ENCODE results near the gene TAMM41.
"Not testable (repeated sequence)": the region's sequence is repeated elsewhere in the genome, so short reads cannot be mapped to it uniquely, and the experiment has no call there.

TAMM41 gene

DNA sequence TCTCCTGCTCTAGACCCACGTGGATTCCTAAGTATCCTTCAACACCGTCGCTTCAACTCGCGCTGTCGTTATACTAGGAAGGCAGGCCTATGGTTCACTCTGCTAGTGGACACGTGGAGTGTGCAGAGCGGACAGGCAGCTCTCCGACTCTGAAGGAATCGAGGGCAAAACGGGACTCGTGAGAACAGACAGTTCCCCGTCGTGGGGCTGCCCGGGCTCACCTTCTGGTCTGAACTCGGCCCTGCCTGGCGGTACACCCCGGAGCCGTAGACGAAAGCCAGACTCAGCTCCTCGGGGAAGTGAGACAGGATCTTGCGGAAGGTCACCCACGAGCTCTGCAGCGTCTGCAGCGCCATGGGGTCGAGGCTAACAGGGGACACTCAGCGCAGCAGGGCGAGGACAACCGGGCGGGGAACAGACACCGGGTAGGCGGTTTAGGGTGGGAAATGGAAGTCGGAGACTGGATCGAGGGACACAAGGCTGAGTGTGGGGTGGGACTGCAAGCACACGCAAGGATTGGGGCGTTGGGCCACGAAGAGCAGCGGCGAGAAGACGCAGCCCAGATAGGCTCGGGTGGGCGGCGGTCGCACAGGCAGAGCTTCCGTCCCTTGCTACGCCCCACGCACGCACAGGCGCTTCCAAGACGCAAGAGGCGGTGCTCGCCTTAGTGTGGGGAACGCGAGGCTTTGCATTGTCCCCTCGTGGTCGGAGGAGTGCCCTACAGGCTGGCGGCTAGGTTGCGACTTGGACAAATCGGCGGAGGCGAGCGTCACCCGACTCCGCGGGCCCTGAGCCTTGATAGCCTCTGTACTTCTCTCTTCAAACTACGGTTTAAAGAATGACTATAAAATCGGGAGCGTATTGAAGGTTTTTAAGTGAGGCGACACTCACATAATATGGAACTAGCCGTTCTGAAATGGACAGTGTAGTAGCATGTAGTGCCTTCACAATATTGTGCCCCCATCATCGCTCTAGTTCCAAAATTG lies at the start of gene TAMM41:
TAMM41 (minus strand) TSS at position 605 of the 986 bp plus-strand sequence; CDS start at position 356, 249 bp downstream.
- Mint-ChIP-seq H3K27ac (peak within 1 kb of the TSS; percentile 97), H3K4me1 (ENCODE audit: low read depth) (peaks cover 26% of the 10 kb centered on the region), H3K36me3 (ENCODE audit: low read depth) (peaks cover 12% of the 10 kb centered on the region), H3K9me3 (no peaks in the 10 kb centered on the region), H3K27me3 (ENCODE audit: low read depth) (no peaks in the 10 kb centered on the region), H3K4me3 (peak within 1 kb of the TSS; percentile 97)

GRCh38 chr3:11878837-11879236 lies 32.2 kb upstream of the TAMM41 start:
- Mint-ChIP-seq H3K9me3 (no peaks in the 10 kb centered on the region), H3K27ac (no peak overlapping the region), H3K36me3 (ENCODE audit: low read depth) (no peaks in the 10 kb centered on the region), H3K27me3 (ENCODE audit: low read depth) (peaks cover 13% of the 10 kb centered on the region), H3K4me3 (no peak overlapping the region), H3K4me1 (ENCODE audit: low read depth) (no peaks in the 10 kb centered on the region)

DNA sequence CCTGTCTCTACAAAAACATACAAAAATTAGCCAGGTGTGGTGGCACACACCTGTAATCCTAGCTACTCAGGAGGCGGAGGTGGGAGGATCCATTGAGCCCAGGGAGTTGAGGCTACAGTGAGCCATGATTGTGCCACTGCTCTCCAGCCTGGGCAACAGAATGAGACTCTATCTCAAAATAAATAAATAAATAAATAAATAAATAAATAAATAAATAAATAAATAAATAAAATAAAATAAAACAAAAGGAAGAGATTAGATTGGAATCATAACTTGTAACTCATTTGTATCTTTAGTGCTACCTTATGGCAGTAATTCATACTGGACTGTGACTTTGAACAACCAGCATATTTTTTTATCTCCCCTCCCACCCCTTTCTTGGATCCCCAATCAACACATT lies 28.0 kb upstream of the TAMM41 start:
- H3K27ac Mint-ChIP-seq; H3K4me1 Mint-ChIP-seq (ENCODE audit: low read depth); H3K9me3 Mint-ChIP-seq; H3K36me3 Mint-ChIP-seq (ENCODE audit: low read depth); H3K4me3 Mint-ChIP-seq: not testable (repeated sequence)
- peaks cover 13% of the 10 kb centered on the region for H3K27me3 Mint-ChIP-seq (ENCODE audit: low read depth)

DNA sequence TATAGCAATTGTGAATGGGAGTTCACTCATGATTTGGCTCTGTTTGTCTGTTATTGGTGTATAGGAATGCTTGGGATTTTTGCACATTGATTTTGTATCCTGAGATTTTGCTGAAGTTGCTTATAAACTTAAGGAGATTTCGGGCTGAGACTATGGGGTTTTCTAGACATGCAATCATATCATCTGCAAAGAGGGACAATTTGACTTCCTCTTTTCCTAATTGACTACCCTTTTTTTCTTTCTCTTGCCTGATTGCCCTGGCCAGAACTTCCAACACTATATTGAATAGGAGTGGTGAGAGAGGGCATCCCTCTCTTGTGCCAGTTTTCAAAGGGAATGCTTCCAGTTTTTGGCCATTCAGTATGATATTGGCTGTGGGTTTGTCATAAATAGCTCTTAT lies 17.1 kb upstream of the TAMM41 start:
- not testable (repeated sequence) for H3K27ac Mint-ChIP-seq; H3K4me3 Mint-ChIP-seq; H3K4me1 Mint-ChIP-seq (ENCODE audit: low read depth); H3K36me3 Mint-ChIP-seq (ENCODE audit: low read depth); H3K9me3 Mint-ChIP-seq
- H3K27me3 Mint-ChIP-seq (ENCODE audit: low read depth): peaks cover 33% of the 10 kb centered on the region

- H3K4me3 Mint-ChIP-seq; H3K27ac Mint-ChIP-seq; H3K9me3 Mint-ChIP-seq; H3K4me1 Mint-ChIP-seq (ENCODE audit: low read depth); H3K36me3 Mint-ChIP-seq (ENCODE audit: low read depth): not testable (repeated sequence)
- H3K27me3 Mint-ChIP-seq (ENCODE audit: low read depth): peaks cover 37% of the 10 kb centered on the region
Observed at GRCh38 chr3:11862584-11862983, 15.9 kb upstream of the TAMM41 start.

- not testable (repeated sequence) for H3K36me3 Mint-ChIP-seq (ENCODE audit: low read depth); H3K9me3 Mint-ChIP-seq; H3K27ac Mint-ChIP-seq; H3K4me3 Mint-ChIP-seq; H3K4me1 Mint-ChIP-seq (ENCODE audit: low read depth)
- peaks cover 38% of the 10 kb centered on the region for H3K27me3 Mint-ChIP-seq (ENCODE audit: low read depth)
Observed at GRCh38 chr3:11862145-11862544, 15.5 kb upstream of the TAMM41 start.

- H3K27ac Mint-ChIP-seq; H3K4me1 Mint-ChIP-seq (ENCODE audit: low read depth); H3K9me3 Mint-ChIP-seq; H3K4me3 Mint-ChIP-seq; H3K36me3 Mint-ChIP-seq (ENCODE audit: low read depth): not testable (repeated sequence)
- H3K27me3 Mint-ChIP-seq (ENCODE audit: low read depth): peaks cover 31% of the 10 kb centered on the region
Observed at GRCh38 chr3:11860213-11860612, 13.5 kb upstream of the TAMM41 start.

DNA sequence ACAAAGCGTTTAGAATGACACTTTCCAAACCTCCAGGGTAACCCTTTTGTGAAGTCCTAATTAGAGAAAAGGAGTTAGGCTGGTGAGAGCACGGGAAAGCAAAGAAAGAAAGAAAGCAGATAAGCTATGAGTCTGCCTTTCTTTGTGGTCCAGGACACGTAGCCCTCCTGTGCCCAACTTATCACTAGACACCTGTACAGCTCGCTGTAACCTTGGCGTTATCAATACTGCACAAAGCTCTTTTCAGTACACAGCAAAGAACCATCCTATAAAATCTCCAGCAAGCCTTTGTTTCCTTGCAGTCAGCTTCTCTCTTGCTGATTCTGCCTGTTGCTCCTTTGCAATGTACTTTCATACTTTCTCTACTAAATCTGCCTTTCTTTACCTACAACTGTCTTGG lies 6.8 kb upstream of the TAMM41 start:
- H3K4me1 Mint-ChIP-seq (ENCODE audit: low read depth): no peaks in the 10 kb centered on the region
- peaks cover 4% of the 10 kb centered on the region for H3K27me3 Mint-ChIP-seq (ENCODE audit: low read depth)
- no peak overlapping the region for H3K27ac Mint-ChIP-seq
- peaks cover 5% of the 10 kb centered on the region for H3K9me3 Mint-ChIP-seq
- H3K36me3 Mint-ChIP-seq (ENCODE audit: low read depth): no peaks in the 10 kb centered on the region
- no peak overlapping the region for H3K4me3 Mint-ChIP-seq

DNA sequence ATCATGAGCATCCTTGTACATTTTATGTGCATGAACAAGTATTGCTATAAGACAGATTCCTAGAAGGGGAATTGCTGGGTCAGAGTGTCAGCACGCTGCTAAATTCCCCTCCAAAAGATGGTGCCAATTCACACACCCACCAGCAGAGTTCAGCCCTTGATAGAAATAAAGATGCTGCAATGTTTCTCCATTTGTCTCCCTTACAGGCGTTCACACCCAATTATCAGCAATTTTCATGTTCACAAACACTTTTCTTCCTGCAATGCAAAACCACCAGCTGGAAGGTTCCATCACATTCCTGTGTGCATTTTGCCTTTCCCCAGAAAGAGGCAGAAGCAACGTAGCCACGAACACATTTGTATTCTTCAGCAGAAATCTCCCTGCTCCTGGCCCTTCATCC lies 3.3 kb upstream of the TAMM41 start:
- Mint-ChIP-seq H3K9me3 (peaks cover 5% of the 10 kb centered on the region), H3K27me3 (ENCODE audit: low read depth) (no peaks in the 10 kb centered on the region), H3K4me3 (no peak overlapping the region)

DNA sequence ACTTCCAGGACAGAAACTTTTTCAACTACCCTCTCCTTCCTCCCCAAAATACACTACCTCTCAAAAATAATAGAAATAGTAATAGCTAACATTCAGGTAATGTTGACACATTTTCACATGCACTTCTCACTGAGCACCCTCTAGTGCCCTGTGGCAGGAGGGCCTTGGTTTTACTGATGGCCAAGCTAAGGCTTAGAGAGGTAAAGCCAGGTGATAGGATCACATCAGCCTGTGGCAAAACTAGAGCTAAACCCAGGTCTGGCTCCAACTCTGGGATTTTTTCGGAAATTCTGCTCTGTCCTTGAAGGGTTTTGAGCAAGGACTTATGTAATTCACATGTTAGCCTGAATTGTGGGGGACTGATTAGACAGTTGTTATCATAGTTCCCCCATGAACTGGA lies 922 bp upstream of the TAMM41 start:
- no peaks in the 10 kb centered on the region for H3K9me3 Mint-ChIP-seq
- H3K27me3 Mint-ChIP-seq (ENCODE audit: low read depth): no peaks in the 10 kb centered on the region
- no peak overlapping the region for H3K27ac Mint-ChIP-seq
- peaks cover 8% of the 10 kb centered on the region for H3K36me3 Mint-ChIP-seq (ENCODE audit: low read depth)
- H3K4me1 Mint-ChIP-seq (ENCODE audit: low read depth): peaks cover 26% of the 10 kb centered on the region
- H3K4me3 Mint-ChIP-seq: peak overlapping the region; percentile 97

More for the DNA sequence above, 3.3 kb upstream of the TAMM41 start:
- Mint-ChIP-seq H3K4me1 (ENCODE audit: low read depth) (peaks cover 21% of the 10 kb centered on the region), H3K36me3 (ENCODE audit: low read depth) (no peaks in the 10 kb centered on the region), H3K27ac (no peak overlapping the region)

GRCh38 chr3:11845651-11846050 lies 1.0 kb downstream of the TAMM41 start:
- H3K27me3 Mint-ChIP-seq (ENCODE audit: low read depth): no peaks in the 10 kb centered on the region
- peak overlapping the region; percentile 97 for H3K4me3 Mint-ChIP-seq
- peaks cover 14% of the 10 kb centered on the region for H3K36me3 Mint-ChIP-seq (ENCODE audit: low read depth)
- H3K27ac Mint-ChIP-seq: peak overlapping the region; percentile 97
- H3K9me3 Mint-ChIP-seq: no peaks in the 10 kb centered on the region
- peaks cover 26% of the 10 kb centered on the region for H3K4me1 Mint-ChIP-seq (ENCODE audit: low read depth)

GRCh38 chr3:11844891-11845290 lies 1.8 kb downstream of the TAMM41 start:
- H3K4me1 Mint-ChIP-seq (ENCODE audit: low read depth): peaks cover 26% of the 10 kb centered on the region
- no peaks in the 10 kb centered on the region for H3K9me3 Mint-ChIP-seq
- peak overlapping the region; percentile 68 for H3K27ac Mint-ChIP-seq
- H3K36me3 Mint-ChIP-seq (ENCODE audit: low read depth): peaks cover 21% of the 10 kb centered on the region
- peak overlapping the region; percentile 97 for H3K4me3 Mint-ChIP-seq
- no peaks in the 10 kb centered on the region for H3K27me3 Mint-ChIP-seq (ENCODE audit: low read depth)

DNA sequence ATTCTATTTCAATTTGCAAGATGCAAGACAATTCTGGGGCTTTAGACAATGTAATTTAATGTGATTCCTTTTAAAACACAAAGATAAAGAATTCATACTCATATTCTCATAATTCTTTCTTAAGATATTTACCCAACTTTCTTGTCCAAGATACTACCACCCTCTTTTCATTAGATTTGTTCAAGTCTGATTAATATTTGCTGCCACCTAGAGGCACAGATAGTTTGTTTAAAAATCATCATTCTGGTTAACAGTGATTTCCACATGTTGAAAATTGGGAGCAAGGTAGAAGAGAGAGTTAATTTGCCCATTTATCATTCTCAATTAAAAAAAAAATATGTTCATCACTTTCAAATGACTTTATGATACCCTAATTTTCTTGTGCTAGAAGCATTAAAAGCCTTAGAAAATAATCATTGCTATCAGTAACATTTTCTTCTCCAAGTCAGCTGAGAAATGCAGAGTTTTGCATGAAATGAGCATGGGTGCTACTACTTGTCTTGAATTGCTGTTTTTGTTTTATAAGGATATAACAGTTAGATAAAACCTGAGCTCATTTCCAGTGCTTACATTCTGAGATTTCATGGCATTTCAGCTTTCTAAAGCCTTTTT lies 11.6 kb downstream of the TAMM41 start:
- no peak overlapping the region for H3K27ac Mint-ChIP-seq
- H3K4me1 Mint-ChIP-seq (ENCODE audit: low read depth): no peaks in the 10 kb centered on the region
- H3K27me3 Mint-ChIP-seq (ENCODE audit: low read depth): no peaks in the 10 kb centered on the region
- no peak overlapping the region for H3K4me3 Mint-ChIP-seq
- peaks cover 22% of the 10 kb centered on the region for H3K36me3 Mint-ChIP-seq (ENCODE audit: low read depth)
- no peaks in the 10 kb centered on the region for H3K9me3 Mint-ChIP-seq

- Mint-ChIP-seq H3K36me3 (ENCODE audit: low read depth) (peaks cover 27% of the 10 kb centered on the region), H3K9me3 (no peaks in the 10 kb centered on the region), H3K27me3 (ENCODE audit: low read depth) (no peaks in the 10 kb centered on the region), H3K4me3 (no peak overlapping the region), H3K4me1 (ENCODE audit: low read depth) (no peaks in the 10 kb centered on the region), H3K27ac (no peak overlapping the region)
Observed at GRCh38 chr3:11832981-11833905, 13.4 kb downstream of the TAMM41 start.

All from T-helper 1 cell treated with Interleukin-12 subunit alpha and Interleukin-12 subunit beta and Interleukin-4 antibody, amounts not matched to agents 30 μg/mL and 1 μg/mL, for 36 hours (primary cell).